K562 (cell line): ENCODE measurements around the gene HMG20B. TPM values are rescaled to one million over a fixed set of nuclear protein-coding genes. Genes with fewer than 3 reads are reported as not detected.

Experiments used
- ATF7 ChIP-seq: fragments of 450-650 bp; IDR thresholded peaks from 2 replicates; pipeline ENCODE4 v1.7.1; 2014; ENCODE audit warnings: mild to moderate bottlenecking, moderate library complexity
- BHLHE40 ChIP-seq: IDR thresholded peaks from 2 replicates; pipeline ENCODE4 v1.6.1; 2011; ENCODE audit warnings: low read length, improper control_type of control experiment
- CREB1 ChIP-seq, 2 experiments: sonication (generic) in 1 of 2; formaldehyde crosslinking in 1 of 2; IDR thresholded peaks; 2 replicates each; pipeline versions ENCODE4 v1.6.1 to v1.8.0; 2012 to 2022; ENCODE audit warnings: inconsistent platforms in 1 of 2, mild to moderate bottlenecking in 1 of 2, missing genetic modification reagents in 1 of 2, moderate library complexity in 1 of 2
- CREBBP ChIP-seq: IDR thresholded peaks from one replicate; pipeline ENCODE4 v1.6.1; 2012; ENCODE audit warnings: low read depth, mild to moderate bottlenecking, control low read depth, inconsistent platforms, low read length
- CSDE1 ChIP-seq, 2 experiments: fragments of 450-650 bp; IDR thresholded peaks; 2 replicates each; pipeline ENCODE4 v1.6.1; 2016; ENCODE audit warnings: mild to moderate bottlenecking in 1 of 2
- CTBP1 ChIP-seq: fragments of 450-650 bp; IDR thresholded peaks from 2 replicates; pipeline ENCODE4 v1.6.1; 2016; ENCODE audit warnings: borderline replicate concordance
- ETV1 ChIP-seq: fragments of 450-650 bp; conservative IDR thresholded peaks from 2 replicates; pipeline ENCODE4 v1.6.1; 2016; ENCODE audit warnings: missing genetic modification characterization, control low read depth, low read depth, missing compliant biosample characterization
- GATA2 ChIP-seq: sonication (generic); formaldehyde crosslinking; IDR thresholded peaks from 2 replicates; pipeline ENCODE4 v1.4.0; 2020; ENCODE audit warnings: mild to moderate bottlenecking, missing genetic modification reagents
- HMGN3 ChIP-seq: IDR thresholded peaks from 2 replicates; pipeline ENCODE4 v1.6.1; 2011; ENCODE audit warnings: borderline replicate concordance, low read depth, mild to moderate bottlenecking, mixed read lengths, low read length; ENCODE audit not compliant: insufficient read length; ENCODE audit errors: extremely low read depth
- KLF1 ChIP-seq: fragments of 450-650 bp; IDR thresholded peaks from 2 replicates; pipeline ENCODE4 v1.6.1; 2016; ENCODE audit warnings: missing genetic modification characterization, missing compliant biosample characterization
- MAZ ChIP-seq, 2 experiments: fragments of 450-650 bp in 1 of 2; sonication (generic) in 1 of 2; formaldehyde crosslinking; IDR thresholded peaks in 1 of 2; conservative IDR thresholded peaks in 1 of 2; 2 replicates each; pipeline versions ENCODE4 v1.4.0 to v1.5.0; 2020; ENCODE audit warnings: mild to moderate bottlenecking in 1 of 2, missing genetic modification reagents in 1 of 2
- MYC ChIP-seq, 2 experiments: fragments of 250-450 bp in 1 of 2; sonication (Bioruptor Pico) in 1 of 2; IDR thresholded peaks; 2 replicates each; pipeline versions ENCODE4 v1.5.1 to v1.6.1; 2012 to 2021; ENCODE audit warnings: low read depth in 2 of 2, borderline replicate concordance in 1 of 2, improper control_type of control experiment in 1 of 2, low read length in 1 of 2, mild to moderate bottlenecking in 1 of 2, moderate library complexity in 1 of 2
- NCOA2 ChIP-seq, 2 experiments: fragments of 450-650 bp; IDR thresholded peaks; 2 replicates each; pipeline ENCODE4 v1.6.1; 2018; ENCODE audit warnings: mild to moderate bottlenecking in 2 of 2, moderate library complexity in 1 of 2; ENCODE audit not compliant: partially characterized antibody in 2 of 2
- NFE2 ChIP-seq: IDR thresholded peaks from 2 replicates; pipeline ENCODE4 v1.6.1; 2014; ENCODE audit warnings: antibody characterized with exemption, low read depth
- NFYB ChIP-seq: IDR thresholded peaks from 2 replicates; pipeline ENCODE4 v1.6.1; 2011; ENCODE audit warnings: mild to moderate bottlenecking, moderate library complexity; ENCODE audit not compliant: insufficient read length; ENCODE audit errors: extremely low read depth
- RBBP5 ChIP-seq: fragments of 200-600 bp; sonication (generic); IDR thresholded peaks from 2 replicates; pipeline ENCODE4 v1.6.1; 2012; ENCODE audit warnings: borderline replicate concordance, mild to moderate bottlenecking, low read length, control low read depth, inconsistent platforms; ENCODE audit not compliant: insufficient read depth, poor library complexity, severe bottlenecking
- RBM22 ChIP-seq: fragments of 200-400 bp; formaldehyde crosslinking; IDR thresholded peaks from 2 replicates; pipeline ENCODE4 v1.6.1; 2018; ENCODE audit warnings: low read length, low read depth; ENCODE audit not compliant: poor library complexity, severe bottlenecking
- RFX1 ChIP-seq: fragments of 450-650 bp; IDR thresholded peaks from 2 replicates; pipeline ENCODE4 v1.6.1; 2016; ENCODE audit warnings: mild to moderate bottlenecking, moderate library complexity
- SREBF1 ChIP-seq: fragments of 150-350 bp; IDR thresholded peaks from 2 replicates; pipeline ENCODE4 v1.6.1; 2014; ENCODE audit warnings: antibody characterized with exemption, low read depth, low read length, borderline replicate concordance
- TCF7 ChIP-seq: sonication (generic); IDR thresholded peaks from 2 replicates; pipeline ENCODE4 v1.6.1; 2016; ENCODE audit warnings: antibody characterized with exemption, borderline replicate concordance
- polyA plus RNA-seq, 8 experiments: library from polyadenylated mRNA; depleted of rRNA in 4 of 8; stranded (reverse) in 5 of 8; unstranded in 3 of 8; fragments of >200 nt; fragmentation: Nextera tagmentation in 2 of 8; fragmentation: Illumina TruSeq in 1 of 8; extraction: Ambion mirVana in 2 of 8; extraction: Trizol in 1 of 8; gene quantifications; 2 replicates each; pipeline versions ENCODE4 v1.2.1 to v1.2.3, GENCODE V29; 2011 to 2014; ENCODE audit warnings: inconsistent platforms in 1 of 8, missing spikeins in 1 of 8
- total RNA-seq, 7 experiments: library from RNA; depleted of rRNA in 6 of 7; stranded (reverse); fragments of >200 nt in 6 of 7; fragmentation: Illumina TruSeq in 2 of 7; extraction: Trizol in 2 of 7; gene quantifications; 2 replicates each; pipeline versions ENCODE4 v1.2.1 to v1.2.3, GENCODE V29; 2011 to 2021; ENCODE audit warnings: low replicate concordance in 1 of 7
- TF ChIP-seq, protein P1 (sequence below): fragments of 450-650 bp; IDR thresholded peaks from 2 replicates; pipeline ENCODE4 v1.6.1; 2016
- TF ChIP-seq, protein P2 (sequence below): fragments of 200-800 bp; sonication (Bioruptor generic); IDR thresholded peaks from 2 replicates; pipeline ENCODE4 v1.6.1; 2017; ENCODE audit warnings: missing genetic modification characterization, missing compliant biosample characterization
- TF ChIP-seq, protein P3 (sequence below): fragments of 250-450 bp; sonication (Bioruptor Pico); IDR thresholded peaks from 2 replicates; pipeline ENCODE4 v1.4.0; 2020; ENCODE audit warnings: mild to moderate bottlenecking

HMG20B gene
- total and polyA plus RNA-seq, 9 of the 15 experiments (the other 6 are each of a cell fraction or from before 2014, with no cell fraction given), result 0.35 to 172 (median 38.6) TPM

GRCh38 chr19:3572132-3572854 is 451 bp upstream of the HMG20B start (continued):
- TF ChIP-seq RFX1, result peak; percentile 99
- TF ChIP-seq NCOA2 (IDR thresholded peaks at IDR 0.05; ENCODE audit: partially characterized antibody in 2 of 2), result no peak
- TF ChIP-seq, protein P1, sequence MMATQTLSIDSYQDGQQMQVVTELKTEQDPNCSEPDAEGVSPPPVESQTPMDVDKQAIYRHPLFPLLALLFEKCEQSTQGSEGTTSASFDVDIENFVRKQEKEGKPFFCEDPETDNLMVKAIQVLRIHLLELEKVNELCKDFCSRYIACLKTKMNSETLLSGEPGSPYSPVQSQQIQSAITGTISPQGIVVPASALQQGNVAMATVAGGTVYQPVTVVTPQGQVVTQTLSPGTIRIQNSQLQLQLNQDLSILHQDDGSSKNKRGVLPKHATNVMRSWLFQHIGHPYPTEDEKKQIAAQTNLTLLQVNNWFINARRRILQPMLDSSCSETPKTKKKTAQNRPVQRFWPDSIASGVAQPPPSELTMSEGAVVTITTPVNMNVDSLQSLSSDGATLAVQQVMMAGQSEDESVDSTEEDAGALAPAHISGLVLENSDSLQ, result peak; percentile 57
- peak; percentile 78 for TF ChIP-seq BHLHE40
- TF ChIP-seq CREBBP, result no peak
- peak; percentile 75 for TF ChIP-seq RBM22
- peak; percentile 29 to 35; a peak in 2 of 4 replicates for TF ChIP-seq MAZ (CRISPR knock-in tag; conservative IDR thresholded peaks at IDR 0.05 in 1 of 2, IDR thresholded peaks at IDR 0.05 in 1 of 2)
- TF ChIP-seq RBBP5, result peak; percentile 32
- peak in 1 of 2 experiments; percentile 88; a peak in 2 of 4 replicates for TF ChIP-seq CSDE1 (IDR thresholded peaks at IDR 0.05)
- no peak for TF ChIP-seq TCF7
- TF ChIP-seq MYC (IDR thresholded peaks at IDR 0.05; ENCODE audit: low read depth, low read length), result 0 out of 2 replicates have a peak, but pooled peaks have one; percentile 12
- TF ChIP-seq MYC (CRISPR knock-in tag; IDR thresholded peaks at IDR 0.05; ENCODE audit: borderline replicate concordance, low read depth), result no peak
- TF ChIP-seq KLF1 (tag), result 0 out of 2 replicates have a peak, but pooled peaks have one; percentile 52
- TF ChIP-seq, protein P2, sequence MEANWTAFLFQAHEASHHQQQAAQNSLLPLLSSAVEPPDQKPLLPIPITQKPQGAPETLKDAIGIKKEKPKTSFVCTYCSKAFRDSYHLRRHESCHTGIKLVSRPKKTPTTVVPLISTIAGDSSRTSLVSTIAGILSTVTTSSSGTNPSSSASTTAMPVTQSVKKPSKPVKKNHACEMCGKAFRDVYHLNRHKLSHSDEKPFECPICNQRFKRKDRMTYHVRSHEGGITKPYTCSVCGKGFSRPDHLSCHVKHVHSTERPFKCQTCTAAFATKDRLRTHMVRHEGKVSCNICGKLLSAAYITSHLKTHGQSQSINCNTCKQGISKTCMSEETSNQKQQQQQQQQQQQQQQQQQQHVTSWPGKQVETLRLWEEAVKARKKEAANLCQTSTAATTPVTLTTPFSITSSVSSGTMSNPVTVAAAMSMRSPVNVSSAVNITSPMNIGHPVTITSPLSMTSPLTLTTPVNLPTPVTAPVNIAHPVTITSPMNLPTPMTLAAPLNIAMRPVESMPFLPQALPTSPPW (CRISPR knock-in tag), result peak; percentile 96; the same call in 1 of the 2 replicates
- peak; percentile 51; the same call in 1 of the 2 replicates for TF ChIP-seq CREB1 (IDR thresholded peaks at IDR 0.05)
- TF ChIP-seq CREB1 (CRISPR knock-in tag; IDR thresholded peaks at IDR 0.05), result peak; percentile 31; the same call in 1 of the 2 replicates
- TF ChIP-seq SREBF1, result 0 out of 2 replicates have a peak, but pooled peaks have one; percentile 27
- TF ChIP-seq GATA2 (CRISPR knock-in tag), result peak; percentile 84
- TF ChIP-seq ATF7, result peak; percentile 71
- peak; percentile 95 for TF ChIP-seq NFYB
- TF ChIP-seq NFE2, result 0 out of 2 replicates have a peak, but pooled peaks have one; percentile 17
- TF ChIP-seq HMGN3, result peak; percentile 80
- TF ChIP-seq, protein P3, sequence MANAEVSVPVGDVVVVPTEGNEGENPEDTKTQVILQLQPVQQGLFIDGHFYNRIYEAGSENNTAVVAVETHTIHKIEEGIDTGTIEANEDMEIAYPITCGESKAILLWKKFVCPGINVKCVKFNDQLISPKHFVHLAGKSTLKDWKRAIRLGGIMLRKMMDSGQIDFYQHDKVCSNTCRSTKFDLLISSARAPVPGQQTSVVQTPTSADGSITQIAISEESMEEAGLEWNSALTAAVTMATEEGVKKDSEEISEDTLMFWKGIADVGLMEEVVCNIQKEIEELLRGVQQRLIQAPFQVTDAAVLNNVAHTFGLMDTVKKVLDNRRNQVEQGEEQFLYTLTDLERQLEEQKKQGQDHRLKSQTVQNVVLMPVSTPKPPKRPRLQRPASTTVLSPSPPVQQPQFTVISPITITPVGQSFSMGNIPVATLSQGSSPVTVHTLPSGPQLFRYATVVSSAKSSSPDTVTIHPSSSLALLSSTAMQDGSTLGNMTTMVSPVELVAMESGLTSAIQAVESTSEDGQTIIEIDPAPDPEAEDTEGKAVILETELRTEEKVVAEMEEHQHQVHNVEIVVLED, result peak; percentile 88
- TF ChIP-seq CTBP1, result peak; percentile 97
- TF ChIP-seq ETV1 (tag), result 0 out of 2 replicates have a peak, but pooled peaks have one; percentile 18
